Fibroblast of skin of scalp (primary cell): ENCODE data around the gene LACC1. TPM values are rescaled to one million over a fixed set of nuclear protein-coding genes. Genes with fewer than 3 reads are reported as not detected.

Experiments
- DNase-seq: peaks from one replicate; pipeline ENCODE4 v3.0.0-alpha.2; 2013
- polyA plus RNA-seq, 2 experiments: library from polyadenylated mRNA; unstranded; fragments of 120-200 nt; gene quantifications; one replicate each; pipeline ENCODE4 v1.2.1, GENCODE V29; 2013; ENCODE audit not compliant: insufficient read length in 2 of 2

LACC1 gene
- polyA plus RNA-seq (2013, experiment 1 of 2; ENCODE audit: insufficient read length) = 7.1 TPM
- polyA plus RNA-seq (2013, experiment 2 of 2; ENCODE audit: insufficient read length) = 7.8 TPM

- DNase-seq = no peak
These were observed at the start of gene LACC1 for GRCh38 chr13:43879755-43880181. TSS of gene LACC1 (plus strand) at chr13:43879904. CDS start at chr13:43880986, 1,082 bp downstream.

GRCh38 chr13:43830497-43830881, 49.2 kb upstream of the LACC1 start:
- DNase-seq = peak; percentile 82

GRCh38 chr13:43831088-43831487, 48.6 kb upstream of the LACC1 start:
- peak; percentile 69 for DNase-seq

- DNase-seq = peak; percentile 19
These were observed 44.0 kb upstream of the LACC1 start for GRCh38 chr13:43835701-43836100.

GRCh38 chr13:43838909-43839308, 40.8 kb upstream of the LACC1 start:
- peak; percentile 79 for DNase-seq

- DNase-seq = peak; percentile 42
These were observed 33.1 kb upstream of the LACC1 start for GRCh38 chr13:43846496-43847158.

- DNase-seq = peak; percentile 54
These were observed 31.6 kb upstream of the LACC1 start for GRCh38 chr13:43848001-43848649.

GRCh38 chr13:43850873-43851272, 28.8 kb upstream of the LACC1 start:
- no peak for DNase-seq

GRCh38 chr13:43852923-43853404, 26.7 kb upstream of the LACC1 start:
- DNase-seq = no peak

GRCh38 chr13:43861863-43862262, 17.8 kb upstream of the LACC1 start:
- DNase-seq = peak; percentile 36

GRCh38 chr13:43864921-43865320, 14.8 kb upstream of the LACC1 start:
- DNase-seq = no peak

- peak; percentile 80 for DNase-seq
These were observed 13.8 kb upstream of the LACC1 start for GRCh38 chr13:43865892-43866291.

- no peak for DNase-seq
These were observed 7.5 kb upstream of the LACC1 start for GRCh38 chr13:43872181-43872580.

- peak; percentile 38 for DNase-seq
These were observed 5.1 kb upstream of the LACC1 start for GRCh38 chr13:43874504-43875092.

GRCh38 chr13:43876366-43876765, 3.3 kb upstream of the LACC1 start:
- no peak for DNase-seq

- peak; percentile 34 for DNase-seq
These were observed 2.4 kb upstream of the LACC1 start for GRCh38 chr13:43877326-43877725.

GRCh38 chr13:43877766-43878165, 1.9 kb upstream of the LACC1 start:
- peak; percentile 15 for DNase-seq

- DNase-seq = peak; percentile 84
These were observed 581 bp upstream of the LACC1 start, which contains the start of gene CCDC122 for GRCh38 chr13:43878892-43879754. TSS of gene CCDC122 (minus strand) at chr13:43879740. CDS start at chr13:43869376, 10,364 bp downstream.

- no peak for DNase-seq
These were observed 631 bp downstream of the LACC1 start for GRCh38 chr13:43880214-43880855.

- no peak for DNase-seq
These were observed 1.2 kb downstream of the LACC1 start for GRCh38 chr13:43880926-43881325.

GRCh38 chr13:43881580-43881979, 1.9 kb downstream of the LACC1 start:
- DNase-seq = no peak

GRCh38 chr13:43883631-43884030, 3.9 kb downstream of the LACC1 start:
- DNase-seq = peak; percentile 74
